Ishikawa (cell line): ENCODE data around the gene KRTAP4-1.

Experiments
- CEBPB ChIP-seq: IDR thresholded peaks from 2 replicates; pipeline ENCODE4 v1.6.1; 2012
- CREB1 ChIP-seq: IDR thresholded peaks from 2 replicates; pipeline ENCODE4 v1.6.1; 2012; ENCODE audit warnings: low read depth
- EGR1 ChIP-seq: IDR thresholded peaks from 2 replicates; pipeline ENCODE4 v1.6.1; 2012
- EP300 ChIP-seq: IDR thresholded peaks from 2 replicates; pipeline ENCODE4 v1.6.1; 2012; ENCODE audit warnings: borderline replicate concordance
- FOXM1 ChIP-seq: IDR thresholded peaks from 2 replicates; pipeline ENCODE4 v1.6.1; 2012; ENCODE audit warnings: low read depth, borderline replicate concordance
- MAX ChIP-seq: IDR thresholded peaks from 2 replicates; pipeline ENCODE4 v1.6.1; 2012
- NFIC ChIP-seq: IDR thresholded peaks from 2 replicates; pipeline ENCODE4 v1.6.1; 2012
- RAD21 ChIP-seq: IDR thresholded peaks from 2 replicates; pipeline ENCODE4 v1.6.1; 2012; ENCODE audit warnings: low read depth
- REST ChIP-seq: IDR thresholded peaks from 2 replicates; pipeline ENCODE4 v1.6.1; 2012; ENCODE audit warnings: low read depth, mild to moderate bottlenecking
- TAF1 ChIP-seq: IDR thresholded peaks from 2 replicates; pipeline ENCODE4 v1.6.1; 2012; ENCODE audit warnings: low read depth, mild to moderate bottlenecking
- TCF12 ChIP-seq: IDR thresholded peaks from 2 replicates; pipeline ENCODE4 v1.6.1; 2012; ENCODE audit warnings: low read depth
- TEAD4 ChIP-seq: IDR thresholded peaks from 2 replicates; pipeline ENCODE4 v1.6.1; 2012
- USF1 ChIP-seq: IDR thresholded peaks from 2 replicates; pipeline ENCODE4 v1.6.1; 2012
- YY1 ChIP-seq: IDR thresholded peaks from 2 replicates; pipeline ENCODE4 v1.6.1; 2012; ENCODE audit warnings: low read depth
- ZBTB7A ChIP-seq: IDR thresholded peaks from 2 replicates; pipeline ENCODE4 v1.6.1; 2012; ENCODE audit warnings: low read depth

The KRTAP4-1 gene

GRCh38 chr17:41226051-41226450, 41.3 kb upstream of the KRTAP4-1 start:
- TF ChIP-seq ZBTB7A (no peak), REST (no peak), TCF12 (no peak), EGR1 (no peak)

GRCh38 chr17:41223821-41224220, 39.1 kb upstream of the KRTAP4-1 start:
- TF ChIP-seq USF1: no peak
- TF ChIP-seq TEAD4: no peak
- no peak for TF ChIP-seq REST
- no peak for TF ChIP-seq EGR1
- no peak for TF ChIP-seq RAD21
- no peak for TF ChIP-seq NFIC
- no peak for TF ChIP-seq CREB1
- no peak for TF ChIP-seq FOXM1
- no peak for TF ChIP-seq ZBTB7A
- no peak for TF ChIP-seq EP300
- TF ChIP-seq TCF12: no peak

- TF ChIP-seq REST (no peak), NFIC (no peak), FOXM1 (no peak), CREB1 (no peak), ZBTB7A (no peak), TCF12 (no peak), YY1 (no peak), EP300 (no peak), TEAD4 (no peak)
Observed at GRCh38 chr17:41215681-41216080, 31.0 kb upstream of the KRTAP4-1 start.

GRCh38 chr17:41212524-41213169, 27.9 kb upstream of the KRTAP4-1 start:
- no peak for TF ChIP-seq EGR1
- TF ChIP-seq TCF12: peak; percentile 84

- no peak for TF ChIP-seq CEBPB
Observed at GRCh38 chr17:41211845-41212466, 27.2 kb upstream of the KRTAP4-1 start.

- no peak for TF ChIP-seq MAX
- no peak for TF ChIP-seq YY1
- no peak for TF ChIP-seq CEBPB
- TF ChIP-seq EP300: no peak
- TF ChIP-seq ZBTB7A: no peak
- no peak for TF ChIP-seq EGR1
- TF ChIP-seq FOXM1: no peak
- TF ChIP-seq TAF1: no peak
- no peak for TF ChIP-seq RAD21
- TF ChIP-seq TCF12: no peak
- no peak for TF ChIP-seq CREB1
- no peak for TF ChIP-seq REST
- TF ChIP-seq TEAD4: no peak
- no peak for TF ChIP-seq USF1
- no peak for TF ChIP-seq NFIC
Observed at GRCh38 chr17:41199421-41200078, 14.8 kb upstream of the KRTAP4-1 start.
